C1 segment of cervical spinal cord (tissue), 14 donors: ENCODE data around the gene AAGAB.
A peak's percentile ranks its signal among the peaks of the same experiment; 100 is the strongest.

Experiments
- DNase-seq, 14 donors: peaks; one replicate each; lab custom pipeline; 2025; lab: John Stamatoyannopoulos, UW

AAGAB gene

GRCh38 chr15:67188551-67189218 is 65.8 kb downstream of the AAGAB start:
- no peak for DNase-seq

- no peak for DNase-seq
Measured at GRCh38 chr15:67187351-67187854, 67.1 kb downstream of the AAGAB start.

GRCh38 chr15:67186688-67187087 is 67.8 kb downstream of the AAGAB start:
- DNase-seq: no peak

- DNase-seq: peak in 6 of 14 donors; percentile 10 to 63 (median 28)
Measured at GRCh38 chr15:67186226-67186649, 68.2 kb downstream of the AAGAB start.

GRCh38 chr15:67185621-67186225 is 68.7 kb downstream of the AAGAB start:
- DNase-seq: no peak

GRCh38 chr15:67185051-67185450 is 69.4 kb downstream of the AAGAB start:
- DNase-seq: no peak

GRCh38 chr15:67184208-67184925 is 70.1 kb downstream of the AAGAB start:
- no peak for DNase-seq

- DNase-seq: no peak
Measured at GRCh38 chr15:67183443-67184169, 70.9 kb downstream of the AAGAB start.

GRCh38 chr15:67181221-67181639 is 73.2 kb downstream of the AAGAB start:
- no peak for DNase-seq

GRCh38 chr15:67180514-67181191 is 73.8 kb downstream of the AAGAB start:
- no peak for DNase-seq

- no peak for DNase-seq
Measured at GRCh38 chr15:67180035-67180434, 74.4 kb downstream of the AAGAB start.

GRCh38 chr15:67179411-67179995 is 75.0 kb downstream of the AAGAB start:
- DNase-seq: no peak

GRCh38 chr15:67178569-67179210 is 75.8 kb downstream of the AAGAB start:
- no peak for DNase-seq

GRCh38 chr15:67177752-67178151 is 76.7 kb downstream of the AAGAB start:
- DNase-seq: no peak

GRCh38 chr15:67176195-67176971 is 78.1 kb downstream of the AAGAB start:
- DNase-seq: no peak

- DNase-seq: peak in 2 of 14 donors; percentile 11 to 56
Measured at GRCh38 chr15:67175643-67176071, 78.8 kb downstream of the AAGAB start.

- no peak for DNase-seq
Measured at GRCh38 chr15:67174864-67175573, 79.4 kb downstream of the AAGAB start.

- DNase-seq: no peak
Measured at GRCh38 chr15:67174446-67174845, 80.0 kb downstream of the AAGAB start.

GRCh38 chr15:67173786-67174185 is 80.7 kb downstream of the AAGAB start:
- no peak for DNase-seq
